Endothelial cell of umbilical vein (primary cell): ENCODE data around the gene HIP1. TPM values are rescaled to one million over a fixed set of nuclear protein-coding genes. Genes with fewer than 3 reads are reported as not detected.
A peak's percentile ranks its signal among the peaks of the same experiment; 100 is the strongest.

ENCODE experiments used
- BruUV-seq: library from RNA; stranded (reverse); fragments of 400-500 nt; replicated peaks from 2 replicates; lab custom pipeline; 2021; lab: Mats Ljungman, UMichigan
- CTCF ChIA-PET: fragments of 300-600, 350-600 bp; sonication (Branson Sonifier 250); formaldehyde crosslinking; loops from one replicate; lab custom pipeline; 2021; ENCODE audit warnings: antibody characterized with exemption, inconsistent platforms; lab: Charles Lee
- POLR2A ChIA-PET: fragments of 300-600, 350-600 bp; sonication (Branson Sonifier 250); formaldehyde crosslinking; loops from one replicate; lab custom pipeline; 2021; ENCODE audit warnings: antibody characterized with exemption, inconsistent platforms; lab: Charles Lee
- DNase-seq: peaks from one replicate; pipeline ENCODE4 v3.0.0-alpha.2; 2011; ENCODE audit warnings: low read depth, low spot score
- FAIRE-seq: peaks from 2 replicates; lab custom pipeline; 2011; peaks lifted over from hg19 to GRCh38; lab: Jason Lieb, UNC
- H2AFZ ChIP-seq: 2 replicates; pipeline ENCODE4 v1.6.0; 2012; ENCODE audit warnings: low read depth, low read length, control low read depth, inconsistent platforms
- H3K27ac ChIP-seq: 2 replicates; pipeline ENCODE4 v1.5.1; 2011; ENCODE audit warnings: low read depth, mild to moderate bottlenecking, control low read depth, low read length, moderate library complexity; ENCODE audit not compliant: insufficient read depth
- H3K27me3 ChIP-seq, 2 experiments: 2 replicates each; pipeline versions ENCODE4 v1.6.0 to v1.6.1; 2011; ENCODE audit warnings: low read length in 2 of 2, mixed read lengths in 1 of 2; ENCODE audit not compliant: control insufficient read depth in 2 of 2, insufficient read depth in 2 of 2
- H3K36me3 ChIP-seq, 2 experiments: 2 replicates in 1 of 2; 3 replicates in 1 of 2; pipeline ENCODE4 v1.5.1; 2011; ENCODE audit warnings: low read length in 2 of 2, mild to moderate bottlenecking in 1 of 2, moderate library complexity in 1 of 2; ENCODE audit not compliant: control insufficient read depth in 2 of 2, insufficient read depth in 2 of 2; ENCODE audit errors: extremely low read depth in 1 of 2
- H3K4me1 ChIP-seq: 3 replicates; pipeline ENCODE4 v1.5.1; 2011; ENCODE audit warnings: mild to moderate bottlenecking, low read length; ENCODE audit not compliant: control insufficient read depth, insufficient read depth; ENCODE audit errors: extremely low read depth
- H3K4me2 ChIP-seq: 2 replicates; pipeline ENCODE4 v1.6.1; 2011; ENCODE audit warnings: low read length, control low read depth, mixed read lengths; ENCODE audit not compliant: insufficient read depth
- H3K4me3 ChIP-seq, 3 experiments: fragments of 200-600 bp in 1 of 3; sonication (generic), shearing (Covaris generic) in 1 of 3; replicated peaks in 1 of 3; 2 replicates each; pipeline ENCODE4 v1.5.1; 2011 to 2016; ENCODE audit warnings: control low read depth in 3 of 3, low read length in 3 of 3, mild to moderate bottlenecking in 2 of 3, inconsistent platforms in 1 of 3, low read depth in 1 of 3, moderate library complexity in 1 of 3; ENCODE audit not compliant: insufficient read depth in 1 of 3
- H3K79me2 ChIP-seq: 2 replicates; pipeline ENCODE4 v1.6.0; 2012; ENCODE audit warnings: low read length, inconsistent platforms; ENCODE audit not compliant: control insufficient read depth, insufficient read depth
- H3K9ac ChIP-seq: replicated peaks from 2 replicates; pipeline ENCODE3; 2011; ENCODE audit warnings: low read length, control low read depth; ENCODE audit not compliant: insufficient read depth; ENCODE audit errors: extremely low read depth
- H3K9me1 ChIP-seq: replicated peaks from 3 replicates; pipeline ENCODE4 v1.6.0; 2011; ENCODE audit warnings: mild to moderate bottlenecking, low read length; ENCODE audit not compliant: control insufficient read depth, insufficient read depth; ENCODE audit errors: extremely low read depth
- H3K9me3 ChIP-seq: replicated peaks from 2 replicates; pipeline ENCODE4 v1.5.1; 2012; ENCODE audit warnings: low read length, inconsistent platforms; ENCODE audit not compliant: control insufficient read depth, insufficient read depth
- H4K20me1 ChIP-seq: replicated peaks from 2 replicates; pipeline ENCODE3; 2011; ENCODE audit warnings: mild to moderate bottlenecking, low read length; ENCODE audit not compliant: control insufficient read depth, insufficient read depth; ENCODE audit errors: extremely low read depth
- CTCF ChIP-seq, 2 donors: IDR thresholded peaks; 1 replicate in 1 of 2; 2 replicates in 1 of 2; pipeline ENCODE4 v1.5.1; 2011; ENCODE audit warnings: low read length in 2 of 2, mild to moderate bottlenecking in 2 of 2, moderate library complexity in 2 of 2, control low read depth in 1 of 2, inconsistent platforms in 1 of 2, low read depth in 1 of 2; ENCODE audit not compliant: insufficient read depth in 1 of 2; ENCODE audit errors: extremely low read depth in 1 of 2
- EZH2 ChIP-seq: IDR thresholded peaks from 2 replicates; pipeline ENCODE4 v1.6.1; 2012; ENCODE audit warnings: borderline replicate concordance, low read depth, mild to moderate bottlenecking, moderate library complexity, low read length, inconsistent platforms; ENCODE audit not compliant: severe bottlenecking
- FOS ChIP-seq: IDR thresholded peaks from 2 replicates; pipeline ENCODE4 v1.6.1; 2011; ENCODE audit warnings: mild to moderate bottlenecking, low read length, moderate library complexity, borderline replicate concordance; ENCODE audit not compliant: insufficient read depth
- GATA2 ChIP-seq: IDR thresholded peaks from 2 replicates; pipeline ENCODE4 v1.7.0; 2011; ENCODE audit warnings: low read depth, mild to moderate bottlenecking, moderate library complexity, mixed read lengths, low read length; ENCODE audit not compliant: insufficient read length, insufficient read depth
- JUN ChIP-seq: IDR thresholded peaks from 2 replicates; pipeline ENCODE4 v1.6.1; 2011; ENCODE audit warnings: borderline replicate concordance, low read depth; ENCODE audit not compliant: insufficient read length, insufficient read depth
- MAX ChIP-seq: IDR thresholded peaks from 2 replicates; pipeline ENCODE4 v1.6.1; 2011; ENCODE audit not compliant: insufficient read depth, insufficient read length
- MYC ChIP-seq: IDR thresholded peaks from one replicate; pipeline ENCODE4 v1.6.1; 2011; ENCODE audit warnings: mild to moderate bottlenecking, low read depth, low read length
- POLR2A ChIP-seq: IDR thresholded peaks from 2 replicates; pipeline ENCODE4 v1.6.1; 2012; ENCODE audit warnings: low read depth, mild to moderate bottlenecking, control low read depth, low read length
- POLR2AphosphoS5 ChIP-seq: IDR thresholded peaks from 2 replicates; pipeline ENCODE4 v1.6.1; 2012; ENCODE audit warnings: low read depth, mild to moderate bottlenecking, control low read depth, low read length, moderate library complexity; ENCODE audit not compliant: insufficient read depth
- dilution Hi-C: fragments of 300-500 bp; cut with MboI; formaldehyde crosslinking; loops from one replicate; pipeline ENCODE4 v1.15.0; 2019; ENCODE audit warnings: low sequenced_read_pairs; ENCODE audit not compliant: extremely low pct_ligation_motif_present
- intact Hi-C: fragments of 100-400 bp; cut with micrococcal nuclease; formaldehyde crosslinking; loops from one replicate; pipeline ENCODE4 v1.10.0; 2022
- polyA plus RNA-seq, 4 experiments: library from polyadenylated mRNA; depleted of rRNA in 3 of 4; stranded (reverse) in 3 of 4; unstranded in 1 of 4; fragments of >200 nt; gene quantifications; 2 replicates each; pipeline versions ENCODE4 v1.2.1 to v1.2.3, GENCODE V29; 2011 to 2012; ENCODE audit warnings: missing spikeins in 1 of 4
- total RNA-seq: library from RNA; stranded (reverse); gene quantifications from 2 replicates; pipeline ENCODE4 v1.2.3, GENCODE V29; 2021

The HIP1 gene
- total and polyA plus RNA-seq, 2 donors (not counting 3 experiments of a cell fraction or from before 2014, with no cell fraction given), result 23.7 to 47.6 TPM

- POLR2A ChIA-PET, result no interaction called here
- Histone ChIP-seq H3K9me3 (no peaks in the 10 kb centered on the region), H3K9me1 (no peaks in the 10 kb centered on the region), H3K9ac (no peak overlapping the region), H3K4me2 (no peak overlapping the region), H3K27me3 (no peaks in the 10 kb centered on the region), H3K27ac (no peak overlapping the region), H4K20me1 (no peaks in the 10 kb centered on the region), H3K4me3 (no peak overlapping the region), H3K36me3 (peaks cover 0 to 20% of the 10 kb centered on the region in 2 experiments), H3K4me1 (no peaks in the 10 kb centered on the region), H3K79me2 (no peaks in the 10 kb centered on the region), H2AFZ (no peak overlapping the region)
- no peak for DNase-seq
- intact Hi-C loops, result no loop called here
- dilution Hi-C loops, result no loop called here
- FAIRE-seq, result no peak
- TF ChIP-seq FOS (no peak), POLR2A (no peak), MAX (no peak), POLR2AphosphoS5 (no peak), JUN (no peak), GATA2 (no peak), EZH2 (no peak), CTCF (IDR thresholded peaks at IDR 0.05; ENCODE audit: extremely low read depth in 1 of 2, insufficient read depth in 1 of 2, low read depth in 1 of 2, low read length in 2 of 2) (no peak), MYC (no peak)
- CTCF ChIA-PET, result no interaction called here
- TSS peak; percentile 6 for BruUV-seq
Observed at GRCh38 chr7:75536491-75536890, 202.2 kb downstream of the HIP1 start.
